HG02973 (cell line): Measurements from ENCODE around the gene ACTR1A.

ENCODE experiments used
- ATAC-seq: cut with Tn5 transposase; IDR thresholded peaks from one replicate; pipeline ENCODE4 v1.9.1; 2021; ENCODE audit warnings: moderate library complexity; ENCODE audit not compliant: unreplicated experiment

Gene ACTR1A

GRCh38 chr10:102432162-102432950 is 70.2 kb downstream of the ACTR1A start, which contains the start of gene CUEDC2:
Gene CUEDC2, minus strand, starts transcription at chr10:102432574. Its CDS starts 7,386 bp downstream, at chr10:102425188.
- ATAC-seq, result peak; percentile 82

GRCh38 chr10:102431452-102432124 is 70.9 kb downstream of the ACTR1A start:
- ATAC-seq, result no peak

- ATAC-seq, result no peak
These were observed 73.0 kb downstream of the ACTR1A start for GRCh38 chr10:102429468-102429867.
